Ectodermal cell (in vitro differentiated cells): ENCODE data around the gene PLD2.
"Not testable (repeated sequence)": the region's sequence is repeated elsewhere in the genome, so short reads cannot be mapped to it uniquely, and the experiment has no call there.

ENCODE experiments used
- H3K27ac ChIP-seq: 2 replicates; pipeline ENCODE4 v1.7.0; 2013; ENCODE audit warnings: mild to moderate bottlenecking, low read depth, low read length; ENCODE audit not compliant: insufficient read depth, poor library complexity, severe bottlenecking
- H3K27me3 ChIP-seq: 2 replicates; pipeline ENCODE4 v1.7.0; 2013; ENCODE audit warnings: mild to moderate bottlenecking, low read length; ENCODE audit not compliant: insufficient read depth, control insufficient read depth, poor library complexity, severe bottlenecking
- H3K36me3 ChIP-seq: one replicate; pipeline ENCODE4 v1.7.0; 2013; ENCODE audit warnings: low read length; ENCODE audit not compliant: control insufficient read depth, insufficient read depth
- H3K4me1 ChIP-seq: one replicate; pipeline ENCODE4 v1.7.0; 2013; ENCODE audit warnings: low read length; ENCODE audit not compliant: control insufficient read depth, insufficient read depth
- H3K4me3 ChIP-seq: 2 replicates; pipeline ENCODE4 v1.7.0; 2013; ENCODE audit warnings: low read depth, low read length, control low read depth; ENCODE audit not compliant: insufficient read depth
- H3K9me3 ChIP-seq: 2 replicates; pipeline ENCODE4 v1.7.0; 2013; ENCODE audit warnings: mild to moderate bottlenecking, low read length, moderate library complexity; ENCODE audit not compliant: control insufficient read depth
- WGBS, 2 experiments: methylation state at CpG; one replicate each; pipeline ENCODE4 v1.1.7; 2013; ENCODE audit warnings: missing lambda C conversion rate in 2 of 2; 5-methylcytosine and 5-hydroxymethylcytosine counted together

The PLD2 gene

DNA sequence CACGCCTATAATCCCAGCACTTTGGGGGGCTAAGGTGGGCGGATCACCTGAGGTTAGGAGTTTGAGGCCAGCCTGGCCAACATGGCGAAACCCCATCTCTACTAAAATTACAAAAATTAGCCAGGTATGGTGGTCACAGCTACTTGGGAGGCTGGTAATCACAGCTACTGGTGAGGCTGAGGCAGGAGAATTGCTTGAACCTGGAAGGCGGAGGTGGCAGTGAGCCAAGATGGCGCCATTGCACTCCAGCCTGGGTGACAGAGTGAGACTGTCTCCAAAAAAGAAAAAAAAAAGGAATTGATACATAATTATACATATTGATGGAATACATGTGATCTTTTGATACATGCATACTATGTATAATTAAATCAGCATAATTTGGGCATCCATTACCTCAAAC lies 60.6 kb downstream of the PLD2 start:
- H3K4me1 ChIP-seq, H3K27ac ChIP-seq, H3K27me3 ChIP-seq, H3K4me3 ChIP-seq, H3K9me3 ChIP-seq, H3K36me3 ChIP-seq: not testable (repeated sequence)
- WGBS, 2 experiments, result 94 to 95% methylated on average over 5 of the region's 5 CpGs

DNA sequence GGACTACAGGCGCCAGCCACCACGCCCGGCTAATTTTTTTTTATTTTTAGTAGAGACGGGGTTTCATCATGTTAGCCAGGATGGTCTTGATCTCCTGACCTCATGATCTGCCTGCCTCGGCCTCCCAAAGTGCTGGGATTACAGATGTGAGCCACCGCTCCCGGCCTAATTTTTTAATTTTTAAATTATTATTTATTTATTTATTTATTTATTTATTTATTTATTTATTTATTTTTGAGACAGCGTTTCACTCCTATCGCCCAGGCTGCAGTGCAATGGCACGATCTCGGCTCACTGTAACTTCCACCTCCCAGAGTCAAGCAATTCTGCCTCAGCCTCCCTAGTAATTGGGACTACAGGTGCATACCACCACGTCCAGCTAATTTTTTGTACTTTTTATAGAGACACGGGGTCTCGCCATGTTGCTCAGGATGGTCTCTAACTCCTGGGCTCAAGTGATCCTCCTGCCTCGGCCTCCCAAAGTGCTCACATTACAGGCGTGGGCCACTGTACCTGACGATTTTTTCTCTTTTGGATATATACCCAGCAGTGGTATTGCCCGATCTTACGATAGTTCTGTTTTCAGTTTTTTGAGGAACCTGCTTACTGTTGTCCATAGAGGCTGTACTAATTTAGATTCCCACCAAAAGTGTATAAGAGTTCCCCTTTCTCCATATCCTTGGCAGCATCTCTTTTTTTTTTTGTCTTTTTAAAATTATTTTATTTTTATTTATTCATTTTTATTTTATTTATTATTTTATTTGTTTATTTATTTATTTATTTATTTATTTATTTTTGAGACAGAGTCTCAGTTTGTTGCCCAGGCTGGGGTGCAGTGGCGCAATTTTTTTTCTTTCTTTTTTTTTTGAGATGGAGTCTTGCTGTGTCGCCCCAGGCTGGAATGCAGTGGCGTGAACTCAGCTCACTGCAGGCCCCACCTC lies 62.4 kb downstream of the PLD2 start:
- not testable (repeated sequence) for H3K9me3 ChIP-seq, H3K4me3 ChIP-seq, H3K36me3 ChIP-seq, H3K4me1 ChIP-seq, H3K27me3 ChIP-seq, H3K27ac ChIP-seq
- 96% methylated on average over 20 to 21 of the region's 22 CpGs for WGBS, 2 experiments

DNA sequence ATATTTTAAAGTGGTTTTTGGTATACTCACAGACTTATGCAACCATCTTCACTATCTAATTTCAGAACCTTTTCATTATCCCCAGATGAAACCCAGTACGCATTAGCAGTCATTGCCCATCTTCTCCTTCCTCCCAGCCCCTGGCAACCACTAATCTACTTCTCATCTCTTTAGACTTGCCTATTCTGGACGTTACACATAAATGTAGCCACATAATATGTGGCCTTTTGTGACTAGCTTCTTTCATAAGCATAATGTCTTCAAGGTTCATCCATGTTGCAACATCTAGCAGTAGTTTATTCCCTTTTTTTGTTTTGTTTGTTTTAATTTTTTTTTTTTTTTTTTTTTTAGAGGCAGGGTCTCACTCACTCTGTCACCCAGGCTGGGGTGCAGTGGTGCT lies 63.9 kb downstream of the PLD2 start:
- H3K4me3 ChIP-seq, result no peak overlapping the region
- 88 to 93% methylated on average over 2 of the region's 2 CpGs for WGBS, 2 experiments
- no peak overlapping the region for H3K27ac ChIP-seq
- no peaks in the 10 kb centered on the region for H3K4me1 ChIP-seq
- no peaks in the 10 kb centered on the region for H3K27me3 ChIP-seq
- H3K36me3 ChIP-seq, result no peaks in the 10 kb centered on the region
- no peaks in the 10 kb centered on the region for H3K9me3 ChIP-seq

DNA sequence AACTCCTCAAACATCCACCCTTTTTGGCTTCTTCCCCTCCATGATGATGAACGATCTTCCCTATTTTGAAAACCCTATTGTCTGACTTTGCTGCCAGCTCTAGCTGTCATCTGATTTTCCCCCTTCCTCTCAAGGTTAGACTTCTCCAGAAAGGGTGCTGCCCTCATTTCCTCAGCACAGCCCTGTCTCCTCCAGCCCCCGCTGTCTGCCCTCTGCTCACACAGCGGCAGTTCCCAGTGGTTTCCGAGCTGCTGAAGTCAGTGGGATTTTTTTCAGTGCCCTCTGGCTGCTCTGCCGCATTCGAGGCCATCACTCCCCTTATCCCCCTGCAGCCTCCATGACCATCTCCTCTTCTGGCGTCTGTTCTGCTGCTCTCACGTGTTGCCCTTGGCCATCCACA lies 65.8 kb downstream of the PLD2 start:
- no peaks in the 10 kb centered on the region for H3K4me1 ChIP-seq
- no peak overlapping the region for H3K4me3 ChIP-seq
- 64 to 66% methylated on average over 8 of the region's 8 CpGs for WGBS, 2 experiments
- H3K27ac ChIP-seq, result no peak overlapping the region
- no peaks in the 10 kb centered on the region for H3K27me3 ChIP-seq
- H3K9me3 ChIP-seq, result no peaks in the 10 kb centered on the region
- H3K36me3 ChIP-seq, result no peaks in the 10 kb centered on the region
